PC-3 (cell line): ENCODE data around the gene ADCY2. TPM values are rescaled to one million over a fixed set of nuclear protein-coding genes. Genes with fewer than 3 reads are reported as not detected.

Source experiments
- ATAC-seq: fragments of 200-7000 bp; cut with Tn5 transposase; 2 replicates; pipeline ENCODE4 v1.9.1; 2020; ENCODE audit warnings: mild to moderate bottlenecking, moderate library complexity
- BruUV-seq: library from RNA; stranded (reverse); fragments of 400-500 nt; replicated peaks from 2 replicates; lab custom pipeline; 2021; lab: Mats Ljungman, UMichigan
- CTCF ChIA-PET: fragments of 300-600 bp; sonication (Branson Sonifier 250); formaldehyde crosslinking; loops from one replicate; lab custom pipeline; 2022; ENCODE audit warnings: antibody characterized with exemption; lab: Charles Lee
- POLR2A ChIA-PET: fragments of 300-600 bp; sonication (Branson Sonifier 250); formaldehyde crosslinking; loops from one replicate; lab custom pipeline; 2022; ENCODE audit warnings: antibody characterized with exemption; ENCODE audit not compliant: unreplicated experiment; lab: Charles Lee
- DNase-seq: peaks from one replicate; pipeline ENCODE4 v3.0.0-alpha.2; 2015
- H2AFZ ChIP-seq: fragments of 300-600 bp; sonication (generic); 2 replicates; pipeline ENCODE4 v1.6.0; 2016; ENCODE audit warnings: antibody characterized with exemption, low read length
- H3F3A ChIP-seq: fragments of 300-600 bp; sonication (generic); one replicate; pipeline ENCODE4 v1.6.0; 2017; ENCODE audit warnings: antibody characterized with exemption, low read length, control low read depth, mild to moderate bottlenecking; ENCODE audit not compliant: unreplicated experiment
- H3K27ac ChIP-seq: fragments of 300-600 bp; sonication (generic); 2 replicates; pipeline ENCODE4 v1.5.1; 2016; ENCODE audit warnings: mild to moderate bottlenecking, low read length
- H3K27me3 ChIP-seq: fragments of 300-600 bp; sonication (generic); 2 replicates; pipeline ENCODE4 v1.6.1; 2016; ENCODE audit warnings: low read length, mixed read lengths
- H3K36me3 ChIP-seq: fragments of 300-600 bp; sonication (generic); 2 replicates; pipeline ENCODE4 v1.6.1; 2016; ENCODE audit warnings: low read depth, mixed run types, low read length, mixed read lengths
- H3K4me1 ChIP-seq: fragments of 300-600 bp; sonication (generic); 2 replicates; pipeline ENCODE4 v1.5.1; 2016; ENCODE audit warnings: low read length; ENCODE audit not compliant: insufficient read depth
- H3K4me2 ChIP-seq: fragments of 300-600 bp; sonication (generic); 2 replicates; pipeline ENCODE4 v1.6.0; 2016; ENCODE audit warnings: low read length
- H3K4me3 ChIP-seq: fragments of 300-600 bp; sonication (generic); 2 replicates; pipeline ENCODE4 v1.5.1; 2016; ENCODE audit warnings: mild to moderate bottlenecking, low read length, mixed read lengths
- H3K79me2 ChIP-seq: fragments of 300-600 bp; sonication (generic); 2 replicates; pipeline ENCODE4 v1.6.1; 2017; ENCODE audit warnings: low read length, mixed read lengths
- H3K9ac ChIP-seq: fragments of 300-600 bp; sonication (generic); 2 replicates; pipeline ENCODE4 v1.6.0; 2016; ENCODE audit warnings: mild to moderate bottlenecking, low read length
- H3K9me2 ChIP-seq: fragments of 300-600 bp; sonication (generic); replicated peaks from 2 replicates; pipeline ENCODE4 v1.6.1; 2016; ENCODE audit warnings: mixed run types, low read length, mixed read lengths
- H3K9me3 ChIP-seq: fragments of 300-600 bp; sonication (generic); 2 replicates; pipeline ENCODE4 v1.6.1; 2016; ENCODE audit warnings: low read length, mixed read lengths
- H4K20me1 ChIP-seq: fragments of 300-600 bp; sonication (generic); 2 replicates; pipeline ENCODE4 v1.6.1; 2016; ENCODE audit warnings: low read length, mixed read lengths
- CTCF ChIP-seq: fragments of 300-600 bp; sonication (generic); conservative IDR thresholded peaks from 2 replicates; pipeline ENCODE4 v1.5.1; 2017; ENCODE audit warnings: antibody characterized with exemption, low read depth, mild to moderate bottlenecking, low read length
- EZH2 ChIP-seq: fragments of 300-600 bp; sonication (generic); IDR thresholded peaks from one replicate; pipeline ENCODE4 v1.6.1; 2017; ENCODE audit warnings: antibody characterized with exemption, mild to moderate bottlenecking, low read length; ENCODE audit not compliant: unreplicated experiment
- EZH2phosphoT487 ChIP-seq: fragments of 300-600 bp; sonication (generic); IDR thresholded peaks from 2 replicates; pipeline ENCODE4 v1.6.1; 2018; ENCODE audit warnings: mild to moderate bottlenecking, antibody characterized with exemption, low read length, borderline replicate concordance
- intact Hi-C: fragments of 100-400 bp; cut with micrococcal nuclease; formaldehyde crosslinking; loops from 2 replicates; pipeline ENCODE4 v1.9.0; 2023
- total RNA-seq: library from RNA; depleted of rRNA; stranded (reverse); fragments of >200 nt; gene quantifications from 2 replicates; pipeline ENCODE4 v1.2.3, GENCODE V29; 2014

ADCY2 gene
- total RNA-seq, 1 experiment from 2014 or later, result not detected

GRCh38 chr5:7393921-7394799 is 1.8 kb upstream of the ADCY2 start:
- no peaks in the 10 kb centered on the region for H3F3A ChIP-seq
- intact Hi-C loops, result no loop called here
- no peaks in the 10 kb centered on the region for H3K79me2 ChIP-seq
- no peaks in the 10 kb centered on the region for H3K36me3 ChIP-seq
- no peaks in the 10 kb centered on the region for H3K9me3 ChIP-seq
- CTCF ChIA-PET, result no interaction called here
- no peak overlapping the region for H3K4me3 ChIP-seq
- H3K4me2 ChIP-seq, result no peak overlapping the region
- TF ChIP-seq CTCF (no peak), EZH2 (no peak), EZH2phosphoT487 (no peak)
- no TSS peak for BruUV-seq
- no peak overlapping the region for H3K27ac ChIP-seq
- no peak overlapping the region for H2AFZ ChIP-seq
- H3K27me3 ChIP-seq, result peaks cover 38% of the 10 kb centered on the region
- H4K20me1 ChIP-seq, result no peaks in the 10 kb centered on the region
- no peak overlapping the region for H3K9ac ChIP-seq
- no peak for DNase-seq
- H3K4me1 ChIP-seq, result no peaks in the 10 kb centered on the region
- H3K9me2 ChIP-seq, result no peaks in the 10 kb centered on the region
- POLR2A ChIA-PET, result no interaction called here
- no peak for ATAC-seq

GRCh38 chr5:7394889-7395431 is 978 bp upstream of the ADCY2 start:
- no peaks in the 10 kb centered on the region for H3F3A ChIP-seq
- ChIA-PET CTCF (no interaction called here), POLR2A (no interaction called here)
- H3K9ac ChIP-seq, result no peak overlapping the region
- H3K36me3 ChIP-seq, result no peaks in the 10 kb centered on the region
- H3K4me2 ChIP-seq, result no peak overlapping the region
- no peak for ATAC-seq
- no peak overlapping the region for H3K27ac ChIP-seq
- H3K4me1 ChIP-seq, result no peaks in the 10 kb centered on the region
- no TSS peak for BruUV-seq
- no peaks in the 10 kb centered on the region for H3K9me2 ChIP-seq
- H3K9me3 ChIP-seq, result no peaks in the 10 kb centered on the region
- TF ChIP-seq EZH2phosphoT487 (no peak), EZH2 (no peak), CTCF (no peak)
- no peak overlapping the region for H2AFZ ChIP-seq
- H3K27me3 ChIP-seq, result peaks cover 41% of the 10 kb centered on the region
- H3K4me3 ChIP-seq, result no peak overlapping the region
- no peak for DNase-seq
- H4K20me1 ChIP-seq, result no peaks in the 10 kb centered on the region
- intact Hi-C loops, result no loop called here
- H3K79me2 ChIP-seq, result no peaks in the 10 kb centered on the region

- H3K9me3 ChIP-seq, result no peaks in the 10 kb centered on the region
- no peak overlapping the region for H3K27ac ChIP-seq
- intact Hi-C loops, result no loop called here
- no peaks in the 10 kb centered on the region for H3K79me2 ChIP-seq
- no peak overlapping the region for H3K9ac ChIP-seq
- H2AFZ ChIP-seq, result no peak overlapping the region
- POLR2A ChIA-PET, result no interaction called here
- DNase-seq, result no peak
- H3K4me3 ChIP-seq, result no peak overlapping the region
- H4K20me1 ChIP-seq, result no peaks in the 10 kb centered on the region
- no peaks in the 10 kb centered on the region for H3K9me2 ChIP-seq
- BruUV-seq, result no TSS peak
- no peak overlapping the region for H3K4me2 ChIP-seq
- no peak for TF ChIP-seq EZH2
- no peak for TF ChIP-seq CTCF
- TF ChIP-seq EZH2phosphoT487, result no peak
- CTCF ChIA-PET, result no interaction called here
- H3K27me3 ChIP-seq, result peaks cover 41% of the 10 kb centered on the region
- no peaks in the 10 kb centered on the region for H3K36me3 ChIP-seq
- no peaks in the 10 kb centered on the region for H3F3A ChIP-seq
- ATAC-seq, result no peak
- H3K4me1 ChIP-seq, result no peaks in the 10 kb centered on the region
These were observed 449 bp upstream of the ADCY2 start for GRCh38 chr5:7395432-7395946.
